Stimulated activated CD8-positive, alpha-beta memory T cell treated with anti-CD3 and anti-CD28 coated beads, Interleukin-12 subunit alpha, Interleukin-12 subunit beta, amount 100 ng/mL, for 24 hours (primary cell): Measurements from ENCODE around the gene LIX1.
"Not testable (repeated sequence)": the region's sequence is repeated elsewhere in the genome, so short reads cannot be mapped to it uniquely, and the experiment has no call there.

Source experiments
- DNase-seq: peaks from one replicate; pipeline ENCODE4 v3.0.0-alpha.2; 2020; ENCODE audit errors: extremely low read depth

The LIX1 gene

GRCh38 chr5:97102010-97102470 is 40.4 kb downstream of the LIX1 start:
- no peak for DNase-seq

DNA sequence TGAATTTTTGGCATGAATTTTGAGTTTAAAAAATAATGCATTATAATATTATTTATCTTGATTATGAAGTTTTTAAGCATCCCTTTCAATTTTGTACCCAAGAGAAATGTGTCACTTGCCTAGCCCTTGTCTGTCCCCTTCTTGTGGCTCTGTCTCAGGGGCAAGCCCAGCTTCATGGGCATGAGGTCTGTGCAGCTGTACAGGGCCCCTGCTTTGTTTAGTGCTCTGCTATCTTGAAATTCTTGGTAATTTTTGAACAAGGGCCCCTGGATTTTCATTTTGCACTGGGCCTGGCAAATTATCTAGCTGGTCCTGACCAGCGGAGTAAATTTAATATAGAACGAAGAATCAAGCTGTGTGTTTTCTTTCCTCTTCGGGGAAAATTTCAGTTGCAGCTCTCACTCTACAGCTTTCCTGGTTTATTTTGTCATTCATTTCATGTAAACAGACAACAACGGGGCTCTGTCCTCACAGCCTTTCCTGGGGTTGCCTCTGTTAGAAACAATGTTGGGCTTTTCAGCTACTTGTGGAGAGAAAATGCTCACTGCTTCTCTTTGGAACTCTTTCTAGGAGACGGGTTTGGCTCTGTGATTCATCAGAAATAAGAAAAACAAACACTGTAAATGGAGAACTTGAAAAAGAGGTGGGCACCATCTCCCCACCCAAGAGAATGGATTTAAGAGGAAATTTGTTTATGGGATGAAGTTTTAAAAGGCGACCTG is 41.1 kb downstream of the LIX1 start:
- no peak for DNase-seq

GRCh38 chr5:97100476-97100875 is 41.9 kb downstream of the LIX1 start:
- DNase-seq, result no peak

- no peak for DNase-seq
These were observed 43.5 kb downstream of the LIX1 start for GRCh38 chr5:97098922-97099321.

DNA sequence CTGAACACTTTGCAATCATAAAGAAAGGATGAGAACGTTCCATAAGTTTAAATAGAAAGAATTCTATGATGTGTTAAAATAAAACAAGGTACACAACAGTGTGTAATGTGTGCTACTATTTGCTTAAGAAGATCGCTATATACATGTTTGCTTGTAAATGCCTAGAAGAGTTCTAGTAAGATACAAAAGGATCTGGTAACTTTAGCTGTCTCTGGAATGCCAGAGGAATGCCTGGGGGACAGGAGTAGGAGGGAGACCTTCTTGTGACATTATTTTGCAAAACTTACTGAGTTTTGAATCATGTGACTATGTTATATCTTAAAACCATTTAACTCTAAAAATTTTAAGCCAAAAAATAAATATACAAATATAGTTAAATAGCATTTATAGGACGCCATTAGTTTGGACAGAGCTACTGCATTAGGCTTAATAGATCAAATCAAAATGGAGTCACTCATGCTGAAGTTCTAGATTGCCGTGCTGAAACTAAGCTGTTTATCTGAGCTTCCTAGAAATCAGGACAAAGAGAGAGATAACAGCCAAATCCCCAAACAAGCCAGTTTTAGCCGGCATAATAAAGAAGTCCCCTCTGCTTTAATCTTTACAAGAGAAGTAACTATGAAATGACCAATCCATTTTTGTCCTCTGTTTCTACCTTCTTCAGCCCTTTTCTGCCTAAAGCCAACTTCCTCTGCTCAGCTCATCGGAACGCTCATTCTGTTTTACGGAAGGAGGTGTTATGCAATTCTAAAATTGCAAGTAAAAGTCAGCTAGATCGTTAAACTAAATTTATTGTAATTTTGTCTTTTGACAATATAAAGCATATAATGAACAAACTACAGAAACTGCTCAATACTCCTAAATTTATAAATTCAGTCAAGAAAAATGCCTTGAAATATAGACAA is 44.8 kb downstream of the LIX1 start:
- no peak for DNase-seq

DNA sequence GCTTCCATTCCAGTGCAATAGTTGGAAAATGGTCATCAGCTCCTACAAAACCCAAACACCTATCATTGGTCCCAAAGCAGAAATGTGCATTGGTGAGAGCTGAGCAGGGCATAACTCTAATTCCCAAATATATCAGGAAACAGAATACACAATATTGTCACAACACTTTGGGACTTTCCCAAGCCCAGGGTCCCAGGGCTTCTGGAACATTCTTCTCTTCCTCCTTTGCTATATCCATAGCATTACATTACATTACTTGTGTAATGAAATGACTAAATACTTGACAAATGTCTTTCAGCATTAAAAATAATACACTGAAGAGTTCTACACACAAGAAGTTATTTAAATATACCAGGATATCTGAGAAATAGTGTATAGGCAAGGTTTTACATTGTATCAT is 45.6 kb downstream of the LIX1 start:
- DNase-seq, result no peak

GRCh38 chr5:97096191-97096590 is 46.2 kb downstream of the LIX1 start:
- no peak for DNase-seq

- no peak for DNase-seq
These were observed 47.1 kb downstream of the LIX1 start for GRCh38 chr5:97095318-97095732.

DNA sequence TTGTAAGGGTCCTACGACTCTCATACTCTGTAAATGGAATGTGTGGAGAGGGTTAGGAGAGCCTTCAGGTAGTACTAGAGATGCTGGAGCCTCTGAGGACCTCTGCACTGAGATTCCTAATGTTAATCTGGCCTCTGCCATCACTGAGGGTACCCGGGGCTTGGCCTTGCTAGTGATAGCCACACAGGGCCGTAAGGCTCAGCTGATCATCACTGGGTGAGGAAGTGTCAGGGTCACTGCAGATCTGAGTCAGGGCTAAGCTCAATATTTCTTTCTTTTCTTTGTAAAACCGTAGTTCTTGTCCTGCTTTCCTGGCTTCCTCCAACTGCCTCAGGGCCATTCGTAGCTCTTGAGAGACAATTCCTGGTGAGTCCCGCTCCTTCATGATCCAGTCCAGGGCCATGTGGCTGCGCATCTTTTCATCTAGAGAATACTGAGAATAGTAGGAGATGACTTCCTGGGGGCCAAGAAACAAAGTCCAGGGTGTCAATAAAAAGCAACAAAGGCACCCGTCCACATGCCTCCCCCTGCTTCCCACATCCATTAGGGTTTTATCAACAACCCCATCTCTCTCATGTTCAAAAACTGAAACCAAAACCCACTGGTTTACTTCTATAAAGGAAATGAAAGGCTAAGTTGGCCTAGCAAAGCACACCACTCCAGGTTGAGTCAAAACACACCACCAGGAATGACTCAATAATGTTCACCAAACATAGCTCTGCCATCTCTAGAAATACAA is 47.7 kb downstream of the LIX1 start:
- DNase-seq, result no peak

- no peak for DNase-seq
These were observed 49.2 kb downstream of the LIX1 start for GRCh38 chr5:97093193-97093592.

GRCh38 chr5:97090944-97091343 is 51.5 kb downstream of the LIX1 start:
- no peak for DNase-seq

DNA sequence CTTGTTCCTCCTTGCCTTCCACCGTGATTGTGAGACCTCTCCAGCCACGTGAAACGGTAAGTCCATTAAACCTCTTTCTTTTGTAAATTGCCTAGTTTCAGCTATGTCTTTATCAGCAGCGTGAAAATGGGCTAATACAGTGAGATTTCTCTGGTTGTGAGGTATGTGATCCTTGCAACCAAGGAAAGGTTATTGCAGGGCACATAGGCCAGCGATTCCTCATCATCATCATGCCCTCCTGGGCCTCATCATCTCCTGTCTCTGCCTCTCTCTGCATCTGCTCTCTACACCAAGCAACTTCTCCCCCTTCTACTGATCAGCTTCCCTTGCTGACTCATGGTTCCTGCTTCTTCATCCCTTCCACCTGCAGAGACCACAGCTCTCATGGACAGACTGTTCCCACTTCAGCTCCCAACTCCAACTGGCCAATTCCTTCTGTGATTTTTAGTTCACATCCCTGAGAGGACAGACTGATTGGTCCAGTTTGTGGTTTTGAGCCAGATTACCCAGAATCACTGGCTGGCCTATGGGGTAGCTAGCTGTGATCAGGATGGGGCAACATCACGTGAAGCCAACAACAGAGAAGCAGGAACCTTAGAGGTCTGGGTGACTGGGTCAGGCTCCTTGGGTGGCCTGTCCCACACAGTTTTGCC is 53.1 kb downstream of the LIX1 start:
- no peak for DNase-seq

- no peak for DNase-seq
These were observed 53.6 kb downstream of the LIX1 start for GRCh38 chr5:97088774-97089148.

GRCh38 chr5:97087138-97087537 is 55.3 kb downstream of the LIX1 start:
- DNase-seq, result no peak

- no peak for DNase-seq
These were observed 56.8 kb downstream of the LIX1 start for GRCh38 chr5:97085459-97086181.

DNA sequence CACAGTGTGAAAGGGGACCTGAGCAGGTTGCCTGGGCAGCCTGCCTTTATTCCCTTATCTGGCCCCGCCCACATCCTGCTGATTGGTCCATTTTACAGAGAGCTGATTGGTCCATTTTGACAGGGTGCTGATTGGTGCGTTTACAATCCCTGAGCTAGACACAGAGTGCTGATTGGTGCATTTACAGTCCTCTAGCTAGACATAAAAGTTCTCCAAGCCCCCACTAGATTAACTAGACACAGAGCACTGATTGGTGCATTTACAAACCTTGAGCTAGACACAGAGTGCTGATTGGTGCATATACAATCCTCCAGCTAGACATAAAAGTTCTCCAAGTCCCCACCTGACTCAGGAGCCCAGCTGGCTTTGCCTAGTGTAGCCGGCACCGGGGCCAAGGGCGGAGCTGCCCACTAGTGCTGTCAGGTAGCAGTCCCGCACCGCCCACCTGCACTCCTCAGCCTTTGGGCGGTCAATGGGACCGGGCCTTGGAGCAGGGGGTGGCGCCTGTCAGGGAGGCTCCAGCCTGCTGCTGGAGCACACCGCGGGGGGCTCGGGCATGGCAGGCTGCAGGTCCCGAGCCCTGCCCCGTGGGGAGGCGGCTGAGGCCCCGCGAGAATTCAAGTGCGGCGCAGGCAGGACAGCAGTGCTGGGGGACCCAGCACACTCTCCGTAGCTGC is 57.5 kb downstream of the LIX1 start:
- not testable (repeated sequence) for DNase-seq

DNA sequence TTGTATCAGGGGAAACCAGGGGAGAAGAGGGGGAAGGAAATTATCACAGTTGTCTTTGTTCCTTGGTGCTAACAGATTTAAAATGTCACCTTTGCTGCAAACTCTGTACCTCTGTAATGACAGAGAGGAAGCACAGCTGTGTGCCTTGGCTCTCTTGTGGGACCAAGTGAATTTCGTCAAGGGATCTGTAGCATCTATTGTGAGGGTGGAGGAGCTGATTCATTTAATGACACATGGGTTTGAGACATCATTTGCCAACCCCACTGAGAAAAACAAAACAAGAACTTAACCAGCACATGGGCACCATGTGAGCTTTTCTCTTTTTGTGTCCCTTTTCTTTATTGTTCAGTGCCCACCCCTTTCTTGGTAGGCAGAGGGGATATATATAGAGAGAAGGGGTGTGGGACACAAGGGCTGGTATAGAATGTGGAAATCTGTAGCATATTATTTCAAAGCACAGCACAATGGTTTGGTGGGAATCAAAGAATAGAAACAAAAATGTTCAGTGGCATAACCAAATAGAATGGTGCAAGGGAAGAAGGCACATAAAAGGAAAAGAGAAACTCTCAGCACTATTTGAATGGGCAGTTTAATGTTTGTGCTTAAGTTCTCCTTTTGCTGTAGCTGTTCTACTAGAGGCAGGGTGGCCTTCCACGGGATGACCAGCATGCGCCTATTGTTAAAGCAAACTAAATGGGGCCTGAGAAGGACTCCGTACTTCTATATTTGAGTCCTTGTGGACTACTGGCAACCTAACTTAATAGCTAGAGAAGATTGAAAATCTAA is 63.3 kb downstream of the LIX1 start:
- no peak for DNase-seq

- DNase-seq, result no peak
These were observed 65.2 kb downstream of the LIX1 start for GRCh38 chr5:97077246-97077645.

DNA sequence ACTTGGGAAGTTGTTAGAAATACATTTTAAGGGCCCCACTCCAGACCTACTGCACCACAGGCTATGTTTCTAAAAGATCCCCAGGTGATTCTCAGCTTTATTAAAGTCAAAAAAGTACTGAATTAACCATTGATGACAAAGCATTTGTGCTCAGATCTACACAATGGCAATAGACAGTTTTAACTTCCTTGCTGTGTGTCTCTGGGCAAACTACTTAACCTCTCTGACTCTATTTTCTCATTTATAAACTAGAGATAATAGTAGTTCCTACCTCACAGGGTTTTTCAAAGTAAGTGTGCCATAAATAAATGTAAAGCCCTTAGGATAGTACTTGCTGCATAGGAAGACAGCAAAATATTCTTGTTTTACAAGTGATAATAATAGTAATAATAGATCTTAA is 66.3 kb downstream of the LIX1 start:
- DNase-seq, result no peak

DNA sequence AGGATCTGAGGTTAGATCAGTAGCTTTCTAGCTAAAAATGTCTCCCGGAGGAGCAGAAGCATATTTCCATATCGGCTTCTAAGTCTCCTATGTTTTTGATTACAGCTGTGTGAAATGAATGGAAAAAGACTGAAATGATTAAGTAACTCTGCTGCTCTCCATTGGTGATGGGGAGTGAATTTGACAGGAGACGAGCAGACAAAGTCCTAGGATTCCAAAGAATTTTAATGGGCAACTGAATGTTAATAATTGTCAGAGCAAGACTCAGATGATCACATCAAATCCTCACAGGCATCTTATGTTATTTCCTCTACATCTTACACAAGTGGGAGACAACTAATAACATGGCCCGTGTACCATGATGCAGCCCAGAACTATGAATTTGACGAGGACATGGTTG is 66.8 kb downstream of the LIX1 start:
- no peak for DNase-seq
